EL (cell line): ENCODE results near the gene CNP.
"Not testable (repeated sequence)": the region's sequence is repeated elsewhere in the genome, so short reads cannot be mapped to it uniquely, and the experiment has no call there.

Source experiments
- DNase-seq: peaks from one replicate; pipeline ENCODE4 v3.0.0-alpha.2; 2016

Gene CNP

DNA sequence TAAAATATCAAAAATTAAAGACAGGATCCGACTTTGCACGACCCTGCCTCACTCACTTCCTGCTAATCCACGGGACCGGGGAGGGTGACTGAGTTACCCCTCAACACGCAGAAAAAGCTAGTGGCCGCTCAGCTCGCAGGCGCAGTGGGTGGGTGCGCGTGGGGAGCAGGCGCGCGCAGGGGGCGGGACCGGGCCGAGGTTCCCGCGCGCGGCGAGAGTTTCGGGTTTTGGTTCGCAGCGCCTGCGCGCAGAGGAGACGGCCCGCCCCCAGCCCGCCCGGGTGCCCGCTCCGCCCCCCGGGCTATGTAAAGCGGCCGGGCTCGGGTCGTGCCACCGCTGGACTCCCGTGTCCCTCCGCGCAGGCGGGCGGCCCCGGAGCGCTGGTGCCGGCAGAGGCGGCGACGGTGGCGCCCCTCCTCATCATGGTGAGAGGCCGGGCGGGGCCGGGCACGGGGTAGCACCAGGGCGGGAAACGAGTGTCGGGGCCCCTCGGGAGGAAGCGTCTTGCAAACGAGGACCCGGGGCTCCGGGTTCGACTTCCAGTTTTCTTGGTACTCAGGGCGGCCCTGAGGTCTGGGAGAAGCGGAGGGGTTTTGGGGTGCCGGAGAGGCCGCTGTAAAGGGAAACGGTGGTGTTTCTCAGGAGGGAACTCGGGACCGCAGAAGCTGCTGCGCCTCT, at the start of gene CNP:
TSS of gene CNP (plus strand) at position 333 of the 678 bp plus-strand sequence. CDS start at position 423, 90 bp downstream.
- DNase-seq: peak; percentile 91

DNA sequence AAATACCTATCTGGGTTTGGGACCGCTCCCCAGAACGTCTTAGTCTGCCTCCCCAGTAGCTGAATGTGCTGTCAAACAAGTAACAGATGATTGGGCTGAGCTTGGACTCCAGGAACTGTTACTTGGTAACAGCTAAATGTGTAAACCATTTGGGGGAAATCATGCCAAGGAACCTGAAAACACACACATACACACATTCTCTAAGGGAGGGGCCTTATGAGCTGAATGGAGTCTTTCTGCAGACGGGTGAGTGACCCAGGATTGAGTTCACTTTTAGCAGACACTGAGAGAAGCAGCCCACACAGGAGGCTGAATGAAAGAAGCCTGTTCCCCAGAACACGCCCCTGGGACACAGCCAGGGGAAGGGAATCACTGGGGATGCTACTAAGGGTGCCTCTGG, 49.4 kb upstream of the CNP start:
- DNase-seq: peak; percentile 41

DNA sequence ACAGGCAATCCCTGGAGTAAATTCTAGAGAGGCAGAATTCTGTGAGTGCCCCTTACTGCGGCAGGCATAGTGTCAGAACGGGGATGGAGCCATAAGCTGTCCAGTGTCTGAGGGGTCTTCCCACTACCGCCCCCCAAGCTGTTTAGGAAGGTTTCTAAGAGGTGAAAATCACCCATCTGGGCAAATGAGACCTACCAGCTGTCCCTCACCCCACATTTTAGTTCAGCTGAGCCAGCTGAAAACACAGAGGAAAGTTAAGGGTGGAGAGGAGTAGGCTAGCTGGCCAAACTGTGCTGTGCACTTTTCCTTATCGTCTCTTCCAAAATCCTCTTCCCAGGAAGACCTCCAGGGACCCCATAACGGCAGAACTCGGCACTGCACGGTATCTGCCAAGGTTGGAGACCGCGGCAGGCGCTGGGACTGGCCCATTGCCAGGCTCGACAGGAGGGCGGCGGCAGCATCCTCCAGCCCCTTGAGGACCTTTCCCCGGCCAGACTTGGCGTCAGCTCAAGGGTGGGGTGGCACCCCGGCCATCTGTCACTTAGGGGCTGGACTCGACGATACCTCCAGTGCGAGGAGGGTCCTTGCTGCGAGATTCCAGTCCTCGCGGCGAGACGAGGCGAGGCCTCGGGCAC, 48.8 kb upstream of the CNP start:
- peak; percentile 58 for DNase-seq

DNA sequence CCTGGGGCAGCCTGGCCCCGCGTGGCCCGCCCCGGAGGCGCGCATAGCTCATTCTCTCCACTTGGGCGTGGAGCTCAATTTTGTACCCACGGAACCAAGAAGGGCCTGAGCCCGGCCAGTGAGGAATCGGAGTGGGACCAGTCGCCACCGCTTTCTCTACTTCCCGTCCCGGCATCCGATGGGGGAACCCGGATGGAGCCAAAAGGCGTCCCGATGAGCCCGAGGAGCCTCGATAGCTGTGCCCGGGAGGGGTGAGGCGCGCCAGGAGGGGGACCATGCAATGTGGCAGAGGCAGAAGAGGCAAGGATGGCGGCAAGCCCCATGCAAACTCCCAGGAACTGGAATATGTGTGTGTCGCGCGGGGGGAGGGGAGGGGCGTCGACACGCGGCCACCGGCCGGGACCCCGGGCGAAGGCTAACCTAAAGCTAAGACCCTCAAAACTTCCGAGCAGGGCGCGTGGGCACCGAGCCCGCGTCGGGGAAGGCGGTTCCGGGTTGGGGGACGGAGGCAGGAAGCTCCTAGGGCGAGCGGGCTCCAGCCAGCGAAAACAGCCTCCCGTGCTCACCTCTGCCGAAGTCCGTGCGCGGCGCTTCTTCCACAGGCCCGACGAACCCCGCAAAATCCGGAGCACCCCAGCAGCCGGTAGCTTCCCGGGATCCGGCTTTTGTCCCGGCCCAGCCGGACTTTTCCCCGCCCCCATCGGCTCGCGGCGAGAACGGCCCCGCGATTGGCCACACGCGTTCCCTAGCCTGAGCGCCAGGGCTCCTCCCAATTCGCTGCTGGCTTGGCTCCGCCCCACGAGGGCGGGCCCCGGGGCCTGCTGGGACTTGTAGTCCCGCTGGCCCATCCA, 48.1 kb upstream of the CNP start, which contains the start of gene ACLY:
TSS of gene ACLY (minus strand) at position 638 of the 851 bp plus-strand sequence. CDS start 5,078 bp downstream, outside the sequence.
- peak; percentile 98 for DNase-seq

DNA sequence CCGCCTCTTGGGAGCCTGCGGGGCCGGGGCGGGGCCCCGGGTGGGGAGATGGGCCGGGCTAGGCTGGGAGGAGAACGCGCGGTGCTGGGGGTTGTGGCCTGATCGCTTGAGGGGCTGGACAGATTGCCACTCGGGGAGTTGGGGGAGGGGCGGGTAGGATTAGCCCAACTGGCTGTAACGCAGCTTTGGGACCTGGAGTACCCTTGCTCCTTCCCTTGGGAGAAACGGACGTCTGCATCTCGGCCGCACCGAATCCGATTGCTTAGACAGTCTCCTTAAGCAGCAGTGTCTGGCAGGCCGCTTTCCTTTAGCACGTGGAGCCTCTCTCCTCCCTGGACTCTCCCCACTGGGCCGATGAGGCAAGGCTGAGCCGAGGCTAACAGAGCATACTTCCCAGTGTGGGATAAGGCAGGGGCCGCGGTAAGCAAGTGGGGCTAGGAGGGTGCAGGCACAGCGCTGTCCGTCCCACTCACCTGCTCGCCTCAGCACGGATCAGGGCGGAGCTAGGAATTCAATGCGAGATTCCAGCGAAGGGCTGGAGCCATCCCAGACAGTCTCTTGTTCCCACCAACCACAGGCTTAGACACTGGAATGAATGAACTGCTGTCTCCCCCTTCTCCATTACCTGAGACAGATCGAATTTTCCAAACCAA, 47.3 kb upstream of the CNP start:
- DNase-seq: no peak

DNA sequence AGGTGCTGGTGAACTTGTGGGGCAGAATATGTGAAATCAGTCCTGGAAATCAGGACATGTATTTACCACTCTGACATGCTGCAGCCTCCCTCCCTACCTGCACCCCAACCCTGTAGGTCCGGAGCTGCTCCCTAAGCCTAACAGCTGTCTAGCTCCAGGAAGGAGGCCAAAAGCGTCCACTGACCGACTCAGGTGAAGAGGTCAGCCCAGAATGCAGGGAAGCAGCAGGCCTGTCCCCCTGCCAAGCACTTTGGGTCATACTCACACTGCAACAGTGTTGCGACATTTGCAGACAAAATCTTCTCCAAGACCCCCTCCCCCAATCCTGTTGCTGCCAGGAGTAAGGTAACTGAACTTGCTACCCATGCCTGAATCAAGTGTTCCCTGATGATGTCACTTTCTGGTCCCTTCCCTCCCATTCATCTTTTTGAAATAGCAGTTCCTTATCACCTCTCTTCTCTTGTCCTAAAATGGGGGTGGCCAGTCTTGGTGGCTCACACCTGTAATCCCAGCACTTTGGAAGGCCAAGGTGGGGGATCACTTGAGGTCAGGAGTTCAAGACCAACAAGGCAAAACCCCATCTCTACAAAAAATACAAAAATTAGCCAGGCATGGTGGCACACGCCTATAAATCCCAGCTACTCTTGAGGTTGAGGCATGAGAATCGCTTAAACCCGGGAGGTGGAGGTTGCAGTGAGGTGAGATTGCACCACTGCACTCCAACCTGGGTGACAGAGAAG, 46.6 kb upstream of the CNP start:
- no peak for DNase-seq

DNA sequence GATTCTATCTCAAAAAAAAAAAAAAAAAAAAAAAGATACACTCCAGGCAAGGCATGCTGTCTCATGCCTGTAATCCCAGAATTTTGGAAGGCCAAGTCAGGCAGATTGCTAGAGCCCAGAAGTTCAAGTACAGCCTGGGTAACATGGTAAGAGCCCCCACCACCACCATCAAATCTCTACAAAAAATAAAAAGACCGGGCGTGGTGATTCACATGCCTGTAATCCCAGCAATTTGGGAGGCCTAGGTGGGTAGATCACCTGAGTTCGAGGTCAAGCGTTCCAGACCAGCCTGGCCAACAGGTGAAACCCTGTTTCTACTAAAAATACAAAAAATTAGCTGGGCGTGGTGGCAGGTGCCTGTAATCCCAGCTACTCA, 46.0 kb upstream of the CNP start:
- no peak for DNase-seq

DNA sequence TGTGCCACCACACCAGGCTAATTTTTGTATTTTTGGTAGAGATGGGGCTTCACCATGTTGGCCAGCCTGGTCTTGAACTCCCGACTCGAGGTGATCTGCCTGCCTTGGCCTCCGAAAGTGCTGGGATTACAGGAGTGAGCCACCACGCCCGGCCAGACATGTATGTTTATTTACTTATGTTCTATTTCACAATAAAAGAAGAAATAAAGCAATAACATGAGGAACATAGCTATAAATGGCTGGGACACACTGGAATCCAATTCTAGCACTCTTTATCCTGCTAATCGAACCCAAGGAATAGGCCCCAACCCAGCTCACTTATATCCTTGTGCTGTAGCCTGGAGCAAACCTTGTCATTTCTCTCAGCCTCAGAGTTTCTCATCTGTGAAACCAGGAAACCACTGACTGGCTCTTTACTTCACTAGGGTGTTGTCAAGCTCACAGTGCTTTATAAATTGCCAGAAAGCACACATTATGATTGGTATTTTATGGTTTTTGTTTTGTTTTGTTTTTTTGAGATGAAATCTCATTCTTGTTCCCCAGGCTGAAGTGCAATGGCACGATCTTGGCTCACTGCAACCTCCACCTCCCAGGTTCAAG, 40.5 kb upstream of the CNP start:
- no peak for DNase-seq

DNA sequence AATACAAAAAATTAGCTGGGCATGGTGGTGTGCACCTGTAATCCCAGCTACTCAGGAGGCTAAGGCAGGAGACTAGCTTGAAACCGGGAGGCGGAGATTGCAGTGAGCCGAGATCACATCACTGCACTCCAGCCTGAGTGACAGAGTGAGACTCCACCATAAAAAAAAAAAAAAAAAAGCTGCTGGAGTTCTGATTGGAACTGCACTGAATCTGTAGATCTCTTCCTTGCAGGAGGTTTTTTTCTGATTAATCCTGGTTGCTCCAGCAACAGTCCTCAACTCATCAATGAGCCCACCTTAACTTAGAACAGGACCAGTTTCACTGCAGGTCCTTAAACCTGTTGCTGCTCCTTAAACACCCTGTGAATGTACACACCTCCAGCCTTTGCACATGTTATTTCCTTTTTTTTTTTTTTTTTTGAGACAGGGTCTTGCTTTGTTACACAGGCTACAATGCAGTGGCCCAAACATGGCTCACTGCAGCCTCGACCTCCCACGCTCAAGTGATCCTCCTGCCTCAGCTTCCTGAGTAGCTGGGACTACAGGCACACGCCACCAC, 37.8 kb upstream of the CNP start:
- DNase-seq: no peak

DNA sequence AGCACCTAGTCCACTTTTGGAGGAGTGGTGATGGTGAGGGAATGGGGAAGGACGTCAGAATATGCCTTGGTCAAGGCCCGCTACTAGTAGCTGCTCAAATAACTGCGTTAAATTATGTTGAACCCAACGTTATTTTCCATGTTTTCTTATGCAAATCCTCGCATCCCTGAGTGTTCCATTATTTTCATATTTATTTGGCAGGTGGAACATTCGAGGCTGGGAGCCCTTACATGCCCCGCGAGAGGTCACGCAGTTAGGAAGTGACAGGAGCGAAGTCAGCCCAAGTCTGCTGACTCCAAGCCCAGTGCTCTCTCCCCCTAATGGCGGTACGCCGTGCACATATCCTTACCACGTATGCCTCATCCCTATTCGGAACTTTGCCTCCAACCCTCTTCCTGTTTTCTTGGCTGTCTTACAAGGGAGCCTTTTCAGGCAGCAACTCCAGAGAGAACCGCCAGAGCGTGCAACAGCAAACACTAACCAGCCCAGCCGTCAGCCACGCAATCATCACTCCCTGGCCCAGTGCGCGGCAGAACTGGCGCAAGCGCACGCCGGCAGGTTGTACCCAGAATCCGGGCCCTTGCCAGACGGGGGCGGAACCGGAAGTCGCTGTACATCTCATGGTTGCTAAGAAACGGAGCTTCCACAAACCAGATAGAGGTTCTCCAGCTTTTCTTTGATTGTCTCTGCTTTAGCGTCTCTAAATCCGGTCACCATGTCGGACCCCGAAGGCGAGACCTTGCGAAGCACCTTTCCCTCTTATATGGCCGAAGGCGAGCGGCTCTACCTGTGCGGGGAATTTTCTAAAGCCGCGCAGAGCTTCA, 36.4 kb upstream of the CNP start, which contains the start of gene ODAD4:
TSS of gene ODAD4 (plus strand) at position 609 of the 824 bp plus-strand sequence. CDS start at position 716, 107 bp downstream.
- DNase-seq: peak; percentile 99

DNA sequence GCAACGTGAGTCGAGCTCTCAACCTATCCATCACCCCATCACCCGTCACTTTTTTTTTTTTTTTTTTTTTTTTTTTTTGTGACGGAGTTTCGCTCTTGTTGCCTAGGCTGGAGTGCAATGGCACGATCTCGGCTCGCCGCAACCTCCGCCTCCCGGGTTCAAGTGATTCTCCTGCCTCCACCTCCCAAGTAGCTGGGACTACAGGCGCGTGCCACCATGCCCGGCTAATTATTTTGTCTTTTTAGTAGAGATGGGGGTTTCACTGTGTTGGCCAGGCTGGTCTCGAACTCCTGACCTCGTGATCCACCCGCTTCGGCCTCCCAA, 35.8 kb upstream of the CNP start:
- DNase-seq: not testable (repeated sequence)

DNA sequence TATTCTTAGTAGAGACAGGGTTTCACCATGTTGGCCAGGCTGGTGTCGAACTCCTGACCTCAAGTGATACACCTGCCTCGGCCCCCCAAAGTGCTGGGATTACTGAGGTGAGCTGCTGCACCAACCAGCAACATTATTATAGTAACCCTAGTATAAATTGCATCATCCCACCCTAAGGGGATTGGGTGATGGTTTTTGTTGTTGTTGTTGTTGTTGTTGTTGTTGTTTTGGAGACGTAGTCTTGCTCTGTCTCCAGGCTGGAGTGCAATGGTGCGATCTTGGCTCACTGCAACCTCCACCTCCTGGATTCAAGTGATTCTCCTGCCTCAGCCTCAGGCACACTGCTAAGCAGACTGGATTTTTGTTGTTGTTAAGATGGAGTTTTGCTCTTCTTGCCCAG, 34.9 kb upstream of the CNP start:
- DNase-seq: not testable (repeated sequence)

DNA sequence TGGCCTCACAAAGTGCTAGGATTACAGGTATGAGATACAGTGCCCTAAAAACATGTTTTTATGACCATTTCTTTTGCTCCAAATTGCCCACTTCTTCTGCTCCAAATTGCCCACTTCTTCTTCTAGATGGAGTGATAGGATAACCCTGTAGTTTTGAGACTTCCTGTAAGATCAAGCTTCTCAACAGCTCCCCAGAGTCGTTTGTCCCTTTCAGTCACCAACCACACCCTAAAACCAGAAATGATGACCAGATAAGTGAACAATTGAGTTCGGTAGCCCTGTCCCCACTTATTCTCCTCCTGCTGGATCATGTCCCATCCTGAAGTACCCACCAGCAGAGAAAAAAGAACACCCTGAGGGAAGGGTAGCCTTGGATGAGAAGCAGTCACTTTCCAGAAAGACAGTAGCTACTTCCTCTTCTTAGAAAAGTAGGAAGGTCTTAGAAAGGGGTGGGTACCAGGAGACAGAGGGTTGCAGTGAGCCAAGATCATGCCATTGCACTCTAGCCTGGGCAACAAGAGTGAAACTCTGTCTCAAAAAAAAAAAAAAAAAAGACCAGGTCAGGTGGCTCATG, 33.7 kb upstream of the CNP start:
- no peak for DNase-seq

DNA sequence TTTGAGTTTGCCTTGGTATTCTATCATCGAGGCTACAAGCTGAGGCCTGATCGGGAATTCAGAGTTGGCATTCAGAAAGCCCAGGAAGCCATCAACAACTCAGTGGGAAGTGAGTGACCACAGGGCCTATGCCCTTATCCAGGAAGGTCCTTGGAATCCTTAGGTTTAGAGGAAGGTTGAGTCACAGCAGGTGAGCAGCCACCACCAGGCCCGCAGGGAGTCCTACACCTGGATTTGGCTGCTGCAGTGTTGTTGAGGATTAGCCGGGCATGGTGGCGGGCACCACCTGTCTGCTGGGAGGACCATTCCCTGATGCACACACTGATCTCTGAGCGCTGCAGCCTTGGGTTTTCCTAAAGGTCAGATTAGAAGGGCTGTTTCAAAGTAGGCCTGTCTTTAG, 31.0 kb upstream of the CNP start:
- no peak for DNase-seq

DNA sequence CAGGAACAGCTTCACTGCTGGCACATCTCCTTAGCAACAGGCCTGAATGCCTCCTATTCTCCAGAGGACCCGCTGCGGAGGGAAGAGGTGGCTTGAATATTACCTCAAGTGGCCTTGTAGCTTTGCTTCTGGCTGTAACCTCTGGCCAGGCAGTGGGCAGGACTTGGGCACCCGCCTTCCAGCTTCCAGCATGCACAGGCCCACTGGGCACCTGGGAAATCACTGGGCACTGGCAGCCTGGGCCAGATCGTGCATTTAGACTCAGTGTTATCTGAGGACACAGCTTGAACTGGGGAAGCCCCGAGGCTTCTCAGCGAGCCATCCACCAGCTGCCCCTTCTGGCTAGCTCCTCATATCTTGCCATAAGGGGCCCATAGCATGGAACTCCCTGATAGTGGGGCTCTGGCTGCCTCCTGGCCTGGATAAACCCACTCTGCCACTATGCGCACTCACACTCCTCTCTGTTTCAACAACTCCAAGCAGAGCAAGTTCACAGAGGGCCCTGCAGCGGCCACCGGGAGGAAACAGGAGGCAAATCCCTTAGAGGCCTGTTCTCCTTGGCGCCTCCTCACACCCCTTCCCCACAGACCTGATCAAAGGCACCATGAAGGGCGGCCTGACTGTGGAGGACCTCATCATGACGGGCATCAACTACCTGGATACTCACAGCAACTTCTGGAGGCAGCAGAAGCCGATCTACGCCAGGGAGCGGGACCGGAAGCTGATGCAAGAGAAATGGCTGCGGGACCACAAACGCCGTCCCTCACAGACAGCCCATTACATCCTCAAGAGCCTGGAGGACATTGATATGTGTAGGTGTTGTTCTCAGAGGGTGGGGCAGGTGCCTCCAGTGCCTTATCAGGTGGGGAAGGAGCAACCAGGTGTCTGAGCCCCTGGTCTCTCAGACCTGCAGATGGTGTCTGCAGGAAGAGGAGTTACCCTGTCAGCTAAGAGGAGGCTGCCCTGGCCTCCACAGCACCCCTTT, 28.3 kb upstream of the CNP start:
- no peak for DNase-seq

DNA sequence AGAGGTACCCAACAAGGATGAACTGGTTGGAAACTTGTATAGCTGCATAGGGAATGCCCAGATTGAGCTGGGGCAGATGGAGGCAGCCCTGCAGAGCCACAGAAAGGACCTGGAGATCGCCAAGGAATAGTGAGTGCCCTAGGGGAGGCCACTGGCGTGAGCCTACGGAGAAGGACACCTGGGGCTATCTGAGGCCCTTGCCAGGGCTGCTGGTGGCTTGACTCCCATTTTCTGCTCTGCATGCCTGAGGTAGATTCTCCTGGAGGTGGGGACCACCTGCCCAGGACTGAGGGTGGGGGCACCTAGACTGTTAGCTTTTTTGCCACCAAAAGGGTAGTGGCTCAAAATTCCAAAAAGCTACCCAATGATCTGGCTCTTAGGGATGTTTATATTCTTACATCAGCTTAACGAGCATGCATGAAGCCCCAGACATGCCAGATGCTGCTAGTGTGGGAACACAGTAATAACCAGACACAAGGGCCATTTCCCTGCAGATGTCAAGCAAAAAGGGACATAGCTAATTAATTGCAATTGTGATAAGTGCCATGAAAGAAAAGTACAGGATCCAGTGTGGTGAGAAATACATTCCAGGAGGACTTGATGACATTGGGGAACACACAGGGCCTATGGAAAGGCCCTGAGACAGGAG, 27.4 kb upstream of the CNP start:
- no peak for DNase-seq

DNA sequence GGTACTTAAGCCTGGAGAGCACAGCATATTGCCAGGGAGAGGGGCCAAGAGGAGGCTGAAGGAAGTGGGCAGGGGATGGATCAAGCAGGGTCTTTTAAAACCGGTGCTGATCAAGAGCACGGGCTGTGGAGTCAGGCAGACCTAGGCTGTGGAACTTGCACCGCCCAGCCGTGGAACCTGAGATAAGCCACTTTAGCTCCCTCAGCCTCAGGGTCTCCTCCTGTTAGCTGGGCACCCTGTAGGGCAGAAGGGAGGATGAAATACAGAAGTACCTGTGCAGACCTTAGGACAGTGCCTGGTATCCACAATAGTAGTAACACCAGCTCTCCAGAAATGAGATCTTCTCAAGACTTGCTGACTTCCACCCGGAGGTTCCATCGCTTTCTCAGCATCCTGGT, 26.9 kb upstream of the CNP start:
- DNase-seq: no peak

DNA sequence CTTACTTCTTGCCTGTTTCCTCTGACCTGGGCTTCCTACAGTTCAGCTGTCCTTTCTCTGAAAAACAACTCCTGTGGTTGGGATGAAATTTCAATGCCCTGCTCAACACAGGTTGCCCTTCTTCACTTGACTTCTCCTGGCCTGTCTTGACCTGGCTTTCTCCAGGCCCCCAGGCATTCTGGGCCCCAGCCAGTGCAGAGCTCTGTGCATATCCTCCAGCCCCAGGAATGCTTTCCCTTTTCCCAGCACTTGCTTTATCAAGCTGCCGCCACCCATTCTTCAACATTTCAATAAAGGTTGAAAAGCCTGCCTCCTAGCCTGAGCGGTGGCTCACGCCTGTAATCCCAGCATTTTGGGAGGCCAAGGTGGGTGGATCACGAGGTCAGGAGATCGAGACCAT, 25.4 kb upstream of the CNP start:
- DNase-seq: no peak
